ENCODE data around the gene CTBP1.

CTBP1 gene

DNA sequence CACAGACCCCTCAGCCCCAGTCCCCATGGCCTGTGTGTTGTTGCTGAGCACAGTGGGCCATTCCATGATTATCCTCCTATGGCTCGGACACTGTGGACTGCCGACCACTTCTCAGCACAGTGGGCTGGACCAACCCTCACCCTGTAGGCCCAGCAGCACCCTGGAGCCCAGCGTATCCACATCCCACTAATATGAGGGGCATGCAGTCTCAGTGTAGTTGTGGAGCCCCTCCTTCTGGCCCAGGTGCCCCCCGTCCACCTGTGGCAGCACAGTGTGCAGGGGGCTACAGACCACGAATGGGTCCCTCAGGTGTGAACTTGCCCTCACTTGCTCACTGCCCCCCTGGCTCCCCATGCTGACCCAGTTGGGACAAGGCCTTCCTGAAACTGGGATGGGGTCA is 84.5 kb downstream of the CTBP1 start:
- POLR2A ChIA-PET, result no interaction called here
- WGBS (ENCODE audit: insufficient coverage), result 100% methylated on average over 5 of the region's 5 CpGs
- H3K9me3 ChIP-seq (ENCODE audit: control extremely low read depth in 1 of 5, control insufficient read depth in 4 of 5, insufficient read depth in 2 of 5, low read depth in 1 of 5, low read length in 4 of 5), result peaks cover 0 to 4% (median 0%) of the 10 kb centered on the region in 5 experiments
- no peak for DNase-seq
- peaks cover 0 to 22% (median 7%) of the 10 kb centered on the region in 5 experiments for H3K27me3 ChIP-seq (replicated peaks in 2 of 5; ENCODE audit: control insufficient read depth in 4 of 5, insufficient read depth in 5 of 5, low read length in 4 of 5)
- H3K36me3 ChIP-seq (ENCODE audit: control insufficient read depth in 4 of 4, insufficient read depth in 4 of 4, low read length in 3 of 4), result no peaks in the 10 kb centered on the region
- H3K4me3 ChIP-seq (ENCODE audit: control insufficient read depth in 1 of 7, extremely low read depth in 1 of 7, insufficient read depth in 4 of 7, low read depth in 2 of 7, low read length in 6 of 7), result no peak overlapping the region
- peaks cover 0 to 12% (median 8%) of the 10 kb centered on the region in 4 experiments for H3K4me1 ChIP-seq (ENCODE audit: control extremely low read depth in 1 of 4, control insufficient read depth in 4 of 4, insufficient read depth in 4 of 4, low read length in 3 of 4)
- CTCF ChIA-PET, result interaction anchor here (0.9 to 1.2 kb wide), 3 partner anchors 15 to 28 kb away, joined by 3 read pairs; no protein-coding TSS in a partner anchor
- H3K27ac ChIP-seq (ENCODE audit: insufficient read depth in 1 of 2, low read depth in 1 of 2, low read length in 2 of 2, poor library complexity in 1 of 2, severe bottlenecking in 2 of 2), result no peak overlapping the region

DNA sequence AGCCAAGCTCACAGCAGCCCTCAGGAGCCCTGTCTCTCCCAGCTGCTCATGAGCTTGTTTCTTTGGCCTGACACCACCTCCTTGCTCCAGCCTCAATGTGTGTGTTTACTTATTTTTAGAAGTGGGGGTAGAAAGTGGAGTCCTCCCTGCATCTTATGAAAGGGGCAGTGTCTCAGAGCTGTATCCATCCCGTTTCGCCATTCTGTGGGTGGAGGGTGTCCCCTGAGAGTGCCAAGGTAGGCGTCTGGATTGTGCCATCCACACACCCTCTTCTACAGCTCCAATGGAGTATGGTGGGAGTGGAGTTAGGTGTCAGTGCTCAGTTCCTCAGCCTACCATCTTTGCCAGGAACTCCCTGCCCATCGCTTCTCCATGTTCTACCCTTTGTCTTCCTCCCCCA is 84.9 kb downstream of the CTBP1 start:
- ChIA-PET CTCF (interaction anchor here (0.9 to 1.2 kb wide), 3 partner anchors 14 to 28 kb away, joined by 3 read pairs; no protein-coding TSS in a partner anchor), POLR2A (no interaction called here)
- DNase-seq, result no peak
- peaks cover 0 to 8% (median 1%) of the 10 kb centered on the region in 5 experiments for H3K9me3 ChIP-seq (ENCODE audit: control extremely low read depth in 1 of 5, control insufficient read depth in 4 of 5, insufficient read depth in 2 of 5, low read depth in 1 of 5, low read length in 4 of 5)
- H3K4me1 ChIP-seq (ENCODE audit: control extremely low read depth in 1 of 4, control insufficient read depth in 4 of 4, insufficient read depth in 4 of 4, low read length in 3 of 4), result peaks cover 0 to 12% (median 8%) of the 10 kb centered on the region in 4 experiments
- H3K36me3 ChIP-seq (ENCODE audit: control insufficient read depth in 4 of 4, insufficient read depth in 4 of 4, low read length in 3 of 4), result no peaks in the 10 kb centered on the region
- no peak overlapping the region for H3K27ac ChIP-seq (ENCODE audit: insufficient read depth in 1 of 2, low read depth in 1 of 2, low read length in 2 of 2, poor library complexity in 1 of 2, severe bottlenecking in 2 of 2)
- H3K27me3 ChIP-seq (replicated peaks in 2 of 5; ENCODE audit: control insufficient read depth in 4 of 5, insufficient read depth in 5 of 5, low read length in 4 of 5), result peaks cover 0 to 18% (median 9%) of the 10 kb centered on the region in 5 experiments
- H3K4me3 ChIP-seq (ENCODE audit: control insufficient read depth in 1 of 7, extremely low read depth in 1 of 7, insufficient read depth in 4 of 7, low read depth in 2 of 7, low read length in 6 of 7), result no peak overlapping the region
- WGBS (ENCODE audit: insufficient coverage), result no CpG with 5 or more reads among the region's 4 CpGs
